GM12878 (cell line): ENCODE results near the gene POGLUT3. TPM values are rescaled to one million over a fixed set of nuclear protein-coding genes. Genes with fewer than 3 reads are reported as not detected.

Experiments
- ATAC-seq: fragments of 200-7000 bp; cut with Tn5 transposase; 3 replicates; pipeline ENCODE4 v1.9.1; 2020; ENCODE audit warnings: mild to moderate bottlenecking, moderate library complexity
- BruUV-seq: library from RNA; stranded (reverse); fragments of 400-500 nt; replicated peaks from 2 replicates; lab custom pipeline; 2021; lab: Mats Ljungman, UMichigan
- CTCF ChIA-PET: fragments of 300-600 bp; sonication (Branson Sonifier 250); formaldehyde crosslinking; extraction: SDS; loops from one replicate; lab custom pipeline; 2021; ENCODE audit warnings: inconsistent platforms; lab: Yijun Ruan, JAX
- POLR2A ChIA-PET: fragments of 350-600 bp; formaldehyde crosslinking; extraction: SDS; loops from one replicate; lab custom pipeline; 2021; ENCODE audit warnings: inconsistent platforms; lab: Charles Lee
- RAD21 ChIA-PET: fragments of 300-600 bp; sonication (Branson Sonifier 250); formaldehyde crosslinking; loops from one replicate; lab custom pipeline; 2023; ENCODE audit warnings: antibody characterized with exemption; ENCODE audit not compliant: unreplicated experiment; lab: Charles Lee
- SMC1A ChIA-PET: fragments of 300-600 bp; sonication (Branson Sonifier 250); formaldehyde crosslinking; loops from one replicate; lab custom pipeline; 2023; ENCODE audit not compliant: unreplicated experiment, uncharacterized antibody; lab: Charles Lee
- DNase-seq: peaks from one replicate; pipeline ENCODE4 v3.0.0-alpha.2; 2011; ENCODE audit warnings: low read depth, low spot score
- FAIRE-seq: peaks from 3 replicates; lab custom pipeline; 2011; peaks lifted over from hg19 to GRCh38; lab: Jason Lieb, UNC
- H2AFZ ChIP-seq: 2 replicates; pipeline ENCODE4 v1.6.0; 2011; ENCODE audit warnings: low read depth, low read length, control low read depth; ENCODE audit not compliant: control insufficient read depth
- H3K27ac ChIP-seq: 2 replicates; pipeline ENCODE4 v1.5.1; 2011; ENCODE audit warnings: control low read depth; ENCODE audit not compliant: control insufficient read depth, insufficient read depth
- H3K27me3 ChIP-seq, 2 experiments: replicated peaks in 1 of 2; 2 replicates each; pipeline versions ENCODE4 v1.6.0 to v1.6.1; 2011; ENCODE audit warnings: low read length in 1 of 2; ENCODE audit not compliant: control insufficient read depth in 2 of 2, insufficient read depth in 2 of 2
- H3K36me3 ChIP-seq, 2 experiments: 2 replicates each; pipeline ENCODE4 v1.5.1; 2011; ENCODE audit warnings: low read length in 1 of 2; ENCODE audit not compliant: control insufficient read depth in 2 of 2, insufficient read depth in 2 of 2
- H3K4me1 ChIP-seq: 2 replicates; pipeline ENCODE4 v1.6.1; 2011; ENCODE audit warnings: mild to moderate bottlenecking, low read length, moderate library complexity, mixed read lengths; ENCODE audit not compliant: control insufficient read depth, insufficient read depth
- H3K4me2 ChIP-seq: 2 replicates; pipeline ENCODE4 v1.6.0; 2011; ENCODE audit warnings: control low read depth; ENCODE audit not compliant: control insufficient read depth, insufficient read depth
- H3K4me3 ChIP-seq: fragments of 200-600 bp; sonication (generic); 2 replicates; pipeline ENCODE4 v1.5.1; 2016
- H3K79me2 ChIP-seq: 2 replicates; pipeline ENCODE4 v1.6.0; 2011; ENCODE audit warnings: low read length; ENCODE audit not compliant: control insufficient read depth, insufficient read depth
- H3K9ac ChIP-seq: 2 replicates; pipeline ENCODE4 v1.8.0; 2011; ENCODE audit warnings: low read length, control low read depth, mixed read lengths; ENCODE audit not compliant: control insufficient read depth, insufficient read depth
- H3K9me3 ChIP-seq: replicated peaks from 3 replicates; pipeline ENCODE4 v1.5.1; 2011; ENCODE audit warnings: mild to moderate bottlenecking, low read length; ENCODE audit not compliant: control insufficient read depth, insufficient read depth
- H4K20me1 ChIP-seq: 2 replicates; pipeline ENCODE4 v1.6.0; 2011; ENCODE audit not compliant: control insufficient read depth, insufficient read depth
- ETV6 ChIP-seq, 2 experiments: fragments of 450-650 bp in 1 of 2; IDR thresholded peaks in 1 of 2; conservative IDR thresholded peaks in 1 of 2; 2 replicates each; pipeline ENCODE4 v1.6.1; 2014; ENCODE audit warnings: antibody characterized with exemption in 1 of 2, borderline replicate concordance in 1 of 2, low read depth in 1 of 2, mild to moderate bottlenecking in 1 of 2, moderate library complexity in 1 of 2
- HDAC6 ChIP-seq: fragments of 200-600 bp; sonication (generic); IDR thresholded peaks from one replicate; pipeline ENCODE4 v1.8.0; 2017; ENCODE audit warnings: antibody characterized with exemption; ENCODE audit not compliant: unreplicated experiment
- KLF5 ChIP-seq: fragments of 450-650 bp; IDR thresholded peaks from 2 replicates; pipeline ENCODE4 v1.6.1; 2014; ENCODE audit warnings: mild to moderate bottlenecking; ENCODE audit not compliant: partially characterized antibody
- MLLT1 ChIP-seq: fragments of 450-650 bp; IDR thresholded peaks from 2 replicates; pipeline ENCODE4 v1.6.1; 2016; ENCODE audit warnings: mild to moderate bottlenecking
- POLR2A ChIP-seq: IDR thresholded peaks from 2 replicates; pipeline ENCODE4 v1.6.1; 2011; ENCODE audit warnings: low read depth, mild to moderate bottlenecking, low read length
- RAD51 ChIP-seq: fragments of 450-650 bp; IDR thresholded peaks from 2 replicates; pipeline ENCODE4 v1.6.1; 2016; ENCODE audit warnings: moderate library complexity, mild to moderate bottlenecking, inconsistent platforms
- ZBED1 ChIP-seq: IDR thresholded peaks from 2 replicates; pipeline ENCODE4 v1.6.1; 2016; ENCODE audit warnings: borderline replicate concordance
- ZNF24 ChIP-seq: fragments of 450-650 bp; IDR thresholded peaks from 2 replicates; pipeline ENCODE4 v1.6.1; 2017; ENCODE audit warnings: antibody characterized with exemption, mild to moderate bottlenecking
- WGBS: methylation state at CpG from one replicate; pipeline ENCODE4 v1.1.6; 2016; ENCODE audit warnings: low lambda C conversion rate; ENCODE audit not compliant: insufficient replicate concordance, insufficient coverage; ENCODE audit errors: missing lambda C conversion rate; 5-methylcytosine and 5-hydroxymethylcytosine counted together
- in situ Hi-C: fragments of 300-500 bp; cut with MboI; formaldehyde crosslinking; loops from 9 replicates; pipeline ENCODE4 v1.14.3; 2018; ENCODE audit warnings: mixed read lengths
- intact Hi-C: fragments of 100-400 bp; cut with micrococcal nuclease; formaldehyde crosslinking; loops from one replicate; pipeline ENCODE4 v1.14.2; 2022; ENCODE audit not compliant: unreplicated experiment
- polyA plus RNA-seq, 11 experiments: library from polyadenylated mRNA; depleted of rRNA in 4 of 11; unstranded in 6 of 11; stranded (reverse) in 5 of 11; fragments of >200 nt; fragmentation: Nextera tagmentation in 4 of 11; fragmentation: Illumina TruSeq in 1 of 11; extraction: Ambion mirVana in 4 of 11; extraction: Trizol in 1 of 11; gene quantifications; 1 replicate in 1 of 11; 2 replicates in 10 of 11; pipeline versions ENCODE4 v1.2.1 to v1.2.3, GENCODE V29; 2011 to 2016; ENCODE audit warnings: inconsistent platforms in 2 of 11, missing spikeins in 2 of 11, low read depth in 1 of 11
- total RNA-seq, 4 experiments: library from RNA; depleted of rRNA in 3 of 4; stranded (reverse); fragments of >200 nt in 3 of 4; fragmentation: Illumina TruSeq in 1 of 4; extraction: Trizol in 1 of 4; gene quantifications; 2 replicates each; pipeline versions ENCODE4 v1.2.1 to v1.2.3, GENCODE V29; 2013 to 2021

The POGLUT3 gene
- total and polyA plus RNA-seq, 10 of the 15 experiments (the other 5 are each of a cell fraction or from before 2014, with no cell fraction given) = 3.7 to 21.5 (median 12.9) TPM

GRCh38 chr11:108496643-108497256, 1.4 kb downstream of the POGLUT3 start:
- Histone ChIP-seq H3K9me3 (no peaks in the 10 kb centered on the region), H4K20me1 (no peaks in the 10 kb centered on the region), H2AFZ (peak overlapping the region; percentile 79), H3K27ac (peak overlapping the region; percentile 66), H3K36me3 (no peaks in the 10 kb centered on the region), H3K4me1 (no peaks in the 10 kb centered on the region), H3K4me3 (peak overlapping the region; percentile 65), H3K27me3 (no peaks in the 10 kb centered on the region), H3K9ac (peak overlapping the region; percentile 97), H3K79me2 (peaks cover 12% of the 10 kb centered on the region), H3K4me2 (peak overlapping the region; percentile 94)
- CTCF ChIA-PET = interaction anchor here (0.6 to 1.3 kb wide), 2 partner anchors 149 to 265 kb away, joined by 4 to 6 read pairs; no protein-coding TSS in a partner anchor
- SMC1A ChIA-PET = interaction anchor here (1.2 to 2.0 kb wide), 6 partner anchors 61 to 238 kb away, joined by 3 to 10 read pairs (median 4); no protein-coding TSS in a partner anchor
- FAIRE-seq (no peak), ATAC-seq (peak; percentile 9), DNase-seq (no peak)
- RAD21 ChIA-PET = interaction anchor here (1.1 to 2.3 kb wide), 4 partner anchors 62 to 275 kb away, joined by 3 to 12 read pairs (median 8); partner anchors contain the start of genes ATM and NPAT
- POLR2A ChIA-PET = interaction anchor here (1.2 kb wide), 1 partner anchor 23 kb away, joined by 4 read pairs; no protein-coding TSS in a partner anchor
- no TSS peak for BruUV-seq
- WGBS = 93% methylated on average over 7 of the region's 7 CpGs
- intact Hi-C loops (loop anchor here (2.0 to 10.0 kb wide), 4 partner anchors 30 to 272 kb away; partner anchors contain the start of genes ATM, C11orf65, EXPH5 and NPAT), in situ Hi-C loops (no loop called here)
- TF ChIP-seq HDAC6 (no peak), ZBED1 (no peak), RAD51 (no peak), KLF5 (no peak), ZNF24 (no peak; the same call in 1 of the 2 replicates), MLLT1 (peak; percentile 95), POLR2A (no peak), ETV6 (conservative IDR thresholded peaks at IDR 0.05 in 1 of 2, IDR thresholded peaks at IDR 0.05 in 1 of 2; ENCODE audit: borderline replicate concordance in 1 of 2, low read depth in 1 of 2) (no peak)
